DOHH2 (cell line): ENCODE data around the gene TAF1D.

Experiments
- H3F3A ChIP-seq: fragments of 200-600 bp; sonication (generic), shearing (Covaris generic); 2 replicates; pipeline ENCODE4 v1.6.0; 2016; ENCODE audit warnings: antibody characterized with exemption, mild to moderate bottlenecking; ENCODE audit not compliant: control insufficient read depth, insufficient read depth
- H3K27ac ChIP-seq: fragments of 200-600 bp; sonication (generic); 2 replicates; pipeline ENCODE4 v1.5.1; 2014; ENCODE audit warnings: low read depth, mild to moderate bottlenecking, low read length, moderate library complexity
- H3K27me3 ChIP-seq: fragments of 200-600 bp; sonication (generic); 2 replicates; pipeline ENCODE4 v1.6.1; 2014; ENCODE audit warnings: mild to moderate bottlenecking, low read length, mixed read lengths; ENCODE audit not compliant: control insufficient read depth
- H3K36me3 ChIP-seq: fragments of 200-600 bp; sonication (generic); 2 replicates; pipeline ENCODE4 v1.6.1; 2014; ENCODE audit warnings: mild to moderate bottlenecking, low read length, moderate library complexity, mixed read lengths; ENCODE audit not compliant: control insufficient read depth
- H3K4me1 ChIP-seq: fragments of 200-600 bp; sonication (generic); 2 replicates; pipeline ENCODE4 v1.6.1; 2014; ENCODE audit warnings: mild to moderate bottlenecking, low read length, mixed read lengths; ENCODE audit not compliant: control insufficient read depth
- H3K4me2 ChIP-seq: fragments of 200-600 bp; sonication (generic); 2 replicates; pipeline ENCODE4 v1.6.0; 2014; ENCODE audit warnings: mild to moderate bottlenecking, low read length, moderate library complexity
- H3K4me3 ChIP-seq: fragments of 200-600 bp; sonication (generic); 2 replicates; pipeline ENCODE4 v1.5.1; 2014; ENCODE audit warnings: mild to moderate bottlenecking, low read length, mixed read lengths
- H3K79me2 ChIP-seq: fragments of 200-600 bp; sonication (generic); 2 replicates; pipeline ENCODE4 v1.6.1; 2014; ENCODE audit warnings: mild to moderate bottlenecking, low read length, mixed read lengths; ENCODE audit not compliant: control insufficient read depth
- H3K9me2 ChIP-seq: fragments of 200-600 bp; sonication (generic); replicated peaks from 2 replicates; pipeline ENCODE4 v1.6.1; 2014; ENCODE audit warnings: mild to moderate bottlenecking, low read length, mixed read lengths; ENCODE audit not compliant: control insufficient read depth
- H3K9me3 ChIP-seq: fragments of 200-600 bp; sonication (generic); 2 replicates; pipeline ENCODE4 v1.6.1; 2014; ENCODE audit warnings: antibody characterized with exemption, low read length, mixed read lengths; ENCODE audit not compliant: control insufficient read depth, insufficient read depth
- H4K20me1 ChIP-seq: fragments of 200-600 bp; sonication (generic); 2 replicates; pipeline ENCODE4 v1.6.0; 2014; ENCODE audit warnings: low read depth, mild to moderate bottlenecking, antibody characterized with exemption, low read length, moderate library complexity; ENCODE audit not compliant: control insufficient read depth, insufficient read depth
- CTCF ChIP-seq: fragments of 200-600 bp; sonication (generic); IDR thresholded peaks from one replicate; pipeline ENCODE4 v1.5.1; 2014; ENCODE audit warnings: antibody characterized with exemption, mild to moderate bottlenecking, low read depth, low read length; ENCODE audit not compliant: poor library complexity, severe bottlenecking
- EZH2phosphoT487 ChIP-seq: fragments of 200-600 bp; sonication (generic); IDR thresholded peaks from 2 replicates; pipeline ENCODE4 v1.6.1; 2017; ENCODE audit warnings: borderline replicate concordance, mild to moderate bottlenecking, antibody characterized with exemption, low read length, moderate library complexity, mixed read lengths

TAF1D gene

DNA sequence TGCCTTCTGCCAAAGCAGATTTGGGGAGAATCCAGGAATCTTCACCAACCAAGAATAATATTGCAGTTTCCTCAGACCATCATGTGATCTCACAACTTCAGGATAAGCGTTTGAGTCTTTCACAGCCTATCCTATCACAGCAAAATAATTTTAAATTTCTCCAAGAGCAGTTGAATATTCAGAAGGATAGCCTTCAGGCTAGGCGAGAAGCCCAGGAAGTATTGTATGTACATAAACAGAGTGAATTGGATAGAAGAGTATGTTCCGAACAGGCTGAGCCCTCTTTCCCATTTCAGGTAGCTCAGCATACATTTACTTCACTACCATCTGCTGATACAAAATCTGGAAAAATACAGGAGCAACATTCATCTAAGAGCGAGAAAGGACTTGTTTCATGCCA, 43.7 kb downstream of the TAF1D start:
- Histone ChIP-seq H3F3A (no peaks in the 10 kb centered on the region), H3K9me3 (no peaks in the 10 kb centered on the region), H3K4me1 (no peaks in the 10 kb centered on the region), H3K4me2 (no peak overlapping the region), H3K9me2 (no peaks in the 10 kb centered on the region), H3K27ac (no peak overlapping the region), H3K36me3 (peaks cover 89% of the 10 kb centered on the region), H3K27me3 (no peaks in the 10 kb centered on the region), H3K4me3 (no peak overlapping the region), H3K79me2 (peaks cover 10% of the 10 kb centered on the region), H4K20me1 (no peaks in the 10 kb centered on the region)
- TF ChIP-seq CTCF (no peak), EZH2phosphoT487 (no peak)

GRCh38 chr11:93694557-93694956, 46.7 kb downstream of the TAF1D start:
- Histone ChIP-seq H3K27ac (no peak overlapping the region), H3F3A (no peaks in the 10 kb centered on the region; the same call in 1 of the 2 replicates), H3K4me1 (no peaks in the 10 kb centered on the region), H3K36me3 (peaks cover 82% of the 10 kb centered on the region), H3K9me3 (no peaks in the 10 kb centered on the region), H3K9me2 (no peaks in the 10 kb centered on the region), H3K27me3 (no peaks in the 10 kb centered on the region), H4K20me1 (no peaks in the 10 kb centered on the region), H3K79me2 (peaks cover 4% of the 10 kb centered on the region; the same call in 1 of the 2 replicates), H3K4me3 (no peak overlapping the region), H3K4me2 (no peak overlapping the region)
- TF ChIP-seq CTCF (no peak), EZH2phosphoT487 (no peak)

- H3K36me3 ChIP-seq, result peaks cover 82% of the 10 kb centered on the region
- no peaks in the 10 kb centered on the region; the same call in 1 of the 2 replicates for H3K79me2 ChIP-seq
- H3F3A ChIP-seq, result no peaks in the 10 kb centered on the region; the same call in 1 of the 2 replicates
- H3K4me2 ChIP-seq, result no peak overlapping the region
- no peaks in the 10 kb centered on the region for H3K4me1 ChIP-seq
- no peak for TF ChIP-seq CTCF
- TF ChIP-seq EZH2phosphoT487, result no peak
- H3K9me2 ChIP-seq, result no peaks in the 10 kb centered on the region
- H4K20me1 ChIP-seq, result no peaks in the 10 kb centered on the region
- no peaks in the 10 kb centered on the region for H3K9me3 ChIP-seq
- H3K27me3 ChIP-seq, result no peaks in the 10 kb centered on the region
- H3K27ac ChIP-seq, result no peak overlapping the region
- no peak overlapping the region for H3K4me3 ChIP-seq
Observed at GRCh38 chr11:93694109-93694508, 47.2 kb downstream of the TAF1D start.
